Stimulated activated CD8-positive, alpha-beta memory T cell treated with anti-CD3 and anti-CD28 coated beads, Interleukin-4, amount 100 ng/mL, for 4 hours (primary cell): Measurements from ENCODE around the gene VPS16.
"Not testable (repeated sequence)": the region's sequence is repeated elsewhere in the genome, so short reads cannot be mapped to it uniquely, and the experiment has no call there.

Source experiments
- DNase-seq, 2 donors: peaks; one replicate each; pipeline ENCODE4 v3.0.0-alpha.2; 2020; ENCODE audit warnings: low read depth in 2 of 2, low spot score in 1 of 2

VPS16 gene

GRCh38 chr20:2894221-2894620, 53.7 kb downstream of the VPS16 start:
- DNase-seq: no peak

DNA sequence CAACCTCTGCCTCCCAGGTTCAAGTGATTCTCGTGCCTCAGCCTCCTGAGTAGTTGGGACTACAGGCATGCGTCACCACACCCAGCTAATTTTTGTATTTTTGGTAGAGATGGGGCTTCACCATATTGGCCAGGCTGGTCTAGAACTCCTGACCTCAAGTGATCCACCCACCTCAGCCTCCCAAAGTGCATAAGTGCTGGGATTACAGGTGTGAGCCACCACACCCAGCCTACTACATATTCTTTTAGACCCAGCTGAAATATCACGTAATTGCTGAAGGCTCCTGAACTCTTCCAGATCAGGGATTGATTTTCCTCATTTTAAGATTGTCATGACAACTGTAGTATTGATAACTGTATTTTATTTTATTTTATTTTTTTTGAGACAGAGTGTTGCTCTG, 54.6 kb downstream of the VPS16 start:
- DNase-seq: not testable (repeated sequence)

GRCh38 chr20:2899243-2899642, 58.7 kb downstream of the VPS16 start:
- no peak for DNase-seq

- no peak for DNase-seq
Observed at GRCh38 chr20:2900845-2901592, 60.5 kb downstream of the VPS16 start.

GRCh38 chr20:2902291-2902690, 61.7 kb downstream of the VPS16 start:
- DNase-seq: no peak

DNA sequence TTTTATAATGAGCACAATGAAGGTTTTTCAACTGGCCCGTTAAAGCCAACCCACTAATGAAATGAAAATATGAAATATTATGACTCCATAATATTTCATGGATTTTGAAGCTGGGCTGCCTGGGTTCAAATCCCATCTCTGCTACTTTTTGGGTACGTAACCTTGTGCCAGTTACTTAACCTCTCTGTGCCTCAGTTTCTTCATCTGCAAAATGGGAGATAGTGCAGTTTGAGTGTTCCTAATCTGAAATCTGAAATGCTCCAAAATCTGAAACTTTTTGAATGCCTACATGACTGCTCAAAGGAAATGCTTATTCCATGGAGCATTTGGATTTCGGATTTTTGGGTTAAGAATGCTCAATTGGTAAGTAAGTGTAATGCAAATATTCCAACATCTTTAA, 62.3 kb downstream of the VPS16 start:
- DNase-seq: no peak

DNA sequence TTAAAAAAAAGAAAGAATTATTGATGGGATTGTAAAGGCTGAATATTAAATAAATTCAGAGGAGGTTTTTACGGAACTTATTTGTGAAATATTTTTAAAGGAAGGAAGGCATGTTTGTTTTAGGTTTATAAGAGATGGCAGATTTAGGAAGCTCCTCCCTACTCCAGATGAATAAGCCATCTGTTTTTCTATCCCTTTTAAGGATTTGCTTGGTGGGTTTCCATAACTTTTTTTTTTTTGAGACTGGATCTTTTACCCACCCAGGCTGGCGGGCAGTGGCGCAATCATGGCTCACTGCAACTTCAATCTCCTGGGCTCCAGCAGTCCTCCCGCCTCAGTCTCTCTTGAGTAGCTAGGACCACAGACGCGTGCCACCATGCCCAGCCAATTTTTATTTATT, 63.1 kb downstream of the VPS16 start:
- no peak for DNase-seq

- no peak for DNase-seq
Observed at GRCh38 chr20:2907519-2907918, 67.0 kb downstream of the VPS16 start.

GRCh38 chr20:2909953-2910352, 69.4 kb downstream of the VPS16 start:
- DNase-seq: no peak

DNA sequence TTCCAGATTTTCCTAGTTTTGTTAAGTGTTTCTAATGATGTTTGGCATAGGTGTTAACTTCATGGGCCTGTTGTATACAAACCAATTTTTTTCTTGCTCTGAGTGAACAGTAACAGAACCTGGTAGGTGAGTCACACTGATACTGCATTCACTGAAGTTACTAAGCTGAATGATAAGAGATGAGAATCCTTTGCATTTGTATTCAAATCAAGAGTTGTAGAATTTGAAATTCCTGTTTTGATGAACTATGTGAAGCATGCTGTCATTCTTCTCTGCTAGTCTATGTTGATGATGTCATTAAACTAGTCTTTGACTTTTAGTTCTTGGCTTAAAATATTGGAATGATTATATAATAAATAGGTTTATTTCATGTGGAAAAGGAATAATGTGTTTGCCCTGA, 70.7 kb downstream of the VPS16 start:
- no peak for DNase-seq

- no peak for DNase-seq
Observed at GRCh38 chr20:2914160-2914559, 73.6 kb downstream of the VPS16 start.
